GM23338 (cell line): ENCODE measurements around the gene PCP2.

Experiments
- CREB1 ChIP-seq: fragments of 250-450 bp; sonication (Bioruptor Pico); IDR thresholded peaks from 2 replicates; pipeline ENCODE4 v1.5.0; 2020; ENCODE audit warnings: low read depth, mild to moderate bottlenecking, moderate library complexity
- EZH2 ChIP-seq: fragments of 200-600 bp; sonication (generic); IDR thresholded peaks from one replicate; pipeline ENCODE4 v1.8.0; 2017; ENCODE audit warnings: antibody characterized with exemption, mild to moderate bottlenecking, low read depth; ENCODE audit not compliant: unreplicated experiment
- EZH2phosphoT487 ChIP-seq: fragments of 200-600 bp; sonication (generic); IDR thresholded peaks from one replicate; pipeline ENCODE4 v1.8.1; 2018; ENCODE audit warnings: antibody characterized with exemption; ENCODE audit not compliant: unreplicated experiment
- POLR2AphosphoS5 ChIP-seq: IDR thresholded peaks from 2 replicates; pipeline ENCODE4 v1.6.1; 2016; ENCODE audit warnings: antibody characterized with exemption, low read depth
- TF ChIP-seq, protein P1 (sequence below), 2 experiments: fragments of 200-600 bp in 1 of 2; sonication (generic) in 1 of 2; conservative IDR thresholded peaks; 2 replicates each; pipeline versions ENCODE4 v1.5.1 to v1.6.1; 2016 to 2017; ENCODE audit warnings: antibody characterized with exemption in 2 of 2, low read depth in 2 of 2, mild to moderate bottlenecking in 2 of 2, moderate library complexity in 1 of 2
- TF ChIP-seq, protein P2 (sequence below): IDR thresholded peaks from one replicate; pipeline ENCODE4 v1.6.1; 2018; ENCODE audit warnings: antibody characterized with exemption; ENCODE audit not compliant: unreplicated experiment

DNA sequence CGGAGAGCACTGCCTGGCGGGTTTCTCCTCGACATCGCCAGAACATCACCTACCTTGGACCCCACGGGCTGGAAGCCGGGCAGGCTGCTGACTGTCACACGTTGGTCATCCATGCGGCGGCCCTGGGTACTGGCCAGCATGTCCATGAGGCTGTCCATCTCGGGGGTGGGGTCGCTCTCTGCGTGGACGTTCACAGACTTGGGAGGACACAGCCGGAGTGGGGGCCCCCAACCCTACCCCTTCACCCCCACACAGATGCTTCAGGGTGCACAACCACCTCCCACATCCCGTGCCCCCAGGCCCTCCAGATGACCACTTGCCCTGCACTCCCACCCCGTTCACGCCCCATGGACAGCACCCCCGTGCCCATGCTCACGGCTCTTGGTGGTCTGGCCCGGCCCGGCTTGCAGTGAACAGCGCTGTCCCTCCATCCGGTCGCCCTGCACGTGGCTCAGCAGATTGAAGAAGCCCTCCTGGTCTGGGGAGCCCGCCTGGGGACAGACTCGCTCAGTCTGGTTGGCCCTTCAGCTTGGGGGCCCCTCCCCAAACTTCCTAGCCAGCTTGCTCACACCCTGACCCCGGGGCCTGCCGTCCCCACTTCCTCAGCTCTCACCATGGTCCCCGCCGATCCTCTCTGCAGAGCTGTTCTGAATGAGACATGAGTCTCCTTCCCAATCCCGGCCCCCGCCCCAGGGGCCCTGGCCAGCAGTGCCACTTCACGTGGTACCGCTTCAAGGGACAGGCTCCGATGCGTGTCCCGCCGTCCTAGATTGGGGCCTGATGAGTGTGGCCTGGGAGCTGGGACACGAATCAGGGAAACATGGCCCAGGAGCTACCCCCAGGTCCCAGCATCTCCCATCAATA, 947 bp downstream of the PCP2 start:
- TF ChIP-seq, protein P1, sequence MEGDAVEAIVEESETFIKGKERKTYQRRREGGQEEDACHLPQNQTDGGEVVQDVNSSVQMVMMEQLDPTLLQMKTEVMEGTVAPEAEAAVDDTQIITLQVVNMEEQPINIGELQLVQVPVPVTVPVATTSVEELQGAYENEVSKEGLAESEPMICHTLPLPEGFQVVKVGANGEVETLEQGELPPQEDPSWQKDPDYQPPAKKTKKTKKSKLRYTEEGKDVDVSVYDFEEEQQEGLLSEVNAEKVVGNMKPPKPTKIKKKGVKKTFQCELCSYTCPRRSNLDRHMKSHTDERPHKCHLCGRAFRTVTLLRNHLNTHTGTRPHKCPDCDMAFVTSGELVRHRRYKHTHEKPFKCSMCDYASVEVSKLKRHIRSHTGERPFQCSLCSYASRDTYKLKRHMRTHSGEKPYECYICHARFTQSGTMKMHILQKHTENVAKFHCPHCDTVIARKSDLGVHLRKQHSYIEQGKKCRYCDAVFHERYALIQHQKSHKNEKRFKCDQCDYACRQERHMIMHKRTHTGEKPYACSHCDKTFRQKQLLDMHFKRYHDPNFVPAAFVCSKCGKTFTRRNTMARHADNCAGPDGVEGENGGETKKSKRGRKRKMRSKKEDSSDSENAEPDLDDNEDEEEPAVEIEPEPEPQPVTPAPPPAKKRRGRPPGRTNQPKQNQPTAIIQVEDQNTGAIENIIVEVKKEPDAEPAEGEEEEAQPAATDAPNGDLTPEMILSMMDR (conservative IDR thresholded peaks at IDR 0.05; ENCODE audit: low read depth in 2 of 2), result no peak
- TF ChIP-seq CREB1 (CRISPR knock-in tag), result no peak
- TF ChIP-seq POLR2AphosphoS5, result no peak
- TF ChIP-seq, protein P2, sequence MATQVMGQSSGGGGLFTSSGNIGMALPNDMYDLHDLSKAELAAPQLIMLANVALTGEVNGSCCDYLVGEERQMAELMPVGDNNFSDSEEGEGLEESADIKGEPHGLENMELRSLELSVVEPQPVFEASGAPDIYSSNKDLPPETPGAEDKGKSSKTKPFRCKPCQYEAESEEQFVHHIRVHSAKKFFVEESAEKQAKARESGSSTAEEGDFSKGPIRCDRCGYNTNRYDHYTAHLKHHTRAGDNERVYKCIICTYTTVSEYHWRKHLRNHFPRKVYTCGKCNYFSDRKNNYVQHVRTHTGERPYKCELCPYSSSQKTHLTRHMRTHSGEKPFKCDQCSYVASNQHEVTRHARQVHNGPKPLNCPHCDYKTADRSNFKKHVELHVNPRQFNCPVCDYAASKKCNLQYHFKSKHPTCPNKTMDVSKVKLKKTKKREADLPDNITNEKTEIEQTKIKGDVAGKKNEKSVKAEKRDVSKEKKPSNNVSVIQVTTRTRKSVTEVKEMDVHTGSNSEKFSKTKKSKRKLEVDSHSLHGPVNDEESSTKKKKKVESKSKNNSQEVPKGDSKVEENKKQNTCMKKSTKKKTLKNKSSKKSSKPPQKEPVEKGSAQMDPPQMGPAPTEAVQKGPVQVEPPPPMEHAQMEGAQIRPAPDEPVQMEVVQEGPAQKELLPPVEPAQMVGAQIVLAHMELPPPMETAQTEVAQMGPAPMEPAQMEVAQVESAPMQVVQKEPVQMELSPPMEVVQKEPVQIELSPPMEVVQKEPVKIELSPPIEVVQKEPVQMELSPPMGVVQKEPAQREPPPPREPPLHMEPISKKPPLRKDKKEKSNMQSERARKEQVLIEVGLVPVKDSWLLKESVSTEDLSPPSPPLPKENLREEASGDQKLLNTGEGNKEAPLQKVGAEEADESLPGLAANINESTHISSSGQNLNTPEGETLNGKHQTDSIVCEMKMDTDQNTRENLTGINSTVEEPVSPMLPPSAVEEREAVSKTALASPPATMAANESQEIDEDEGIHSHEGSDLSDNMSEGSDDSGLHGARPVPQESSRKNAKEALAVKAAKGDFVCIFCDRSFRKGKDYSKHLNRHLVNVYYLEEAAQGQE, result no peak
- no peak for TF ChIP-seq EZH2
- no peak for TF ChIP-seq EZH2phosphoT487
